Measurements from ENCODE around the gene MRC1. TPM values are rescaled to one million over a fixed set of nuclear protein-coding genes. Genes with fewer than 3 reads are reported as not detected.

MRC1 gene
- total RNA-seq, 1 donor from 2014 or later: 370 TPM

DNA sequence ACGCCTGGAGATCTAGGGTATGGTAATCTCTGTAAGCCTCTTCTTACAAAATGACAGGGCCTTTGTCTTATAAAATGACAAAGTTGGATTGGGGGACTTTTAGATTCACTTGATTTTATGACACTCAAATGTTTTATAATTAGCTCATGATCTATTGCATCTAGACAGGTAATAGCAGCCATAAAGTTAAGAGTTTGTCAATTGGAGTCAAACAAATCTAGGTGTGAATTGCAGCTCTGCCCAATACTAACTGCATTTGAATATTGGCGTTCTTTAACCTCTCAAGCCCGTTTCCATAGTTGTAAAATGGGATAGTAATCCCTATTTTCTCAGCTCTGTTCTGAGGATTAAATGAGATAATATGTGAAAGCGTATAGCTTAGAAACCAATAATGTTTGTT, 14.1 kb upstream of the MRC1 start:
- no peak for TF ChIP-seq CTCF (IDR thresholded peaks at IDR 0.05)
- DNase-seq (no peak), ATAC-seq (no peak)
- Histone ChIP-seq H3K27me3 (no peaks in the 10 kb centered on the region), H3K4me1 (no peaks in the 10 kb centered on the region), H3K36me3 (no peaks in the 10 kb centered on the region), H3K9me3 (no peaks in the 10 kb centered on the region), H3K4me3 (no peak overlapping the region), H3K27ac (no peak overlapping the region)
- intact Hi-C loops (cut with DNase I): no loop called here

- ATAC-seq (no peak), DNase-seq (no peak)
- Histone ChIP-seq H3K27ac (no peak overlapping the region), H3K4me3 (no peak overlapping the region), H3K9me3 (no peaks in the 10 kb centered on the region), H3K36me3 (no peaks in the 10 kb centered on the region), H3K27me3 (no peaks in the 10 kb centered on the region), H3K4me1 (no peaks in the 10 kb centered on the region)
- no peak for TF ChIP-seq CTCF (IDR thresholded peaks at IDR 0.05)
- intact Hi-C loops (cut with DNase I): no loop called here
These were observed 13.1 kb upstream of the MRC1 start for GRCh38 chr10:17795813-17796594.

DNA sequence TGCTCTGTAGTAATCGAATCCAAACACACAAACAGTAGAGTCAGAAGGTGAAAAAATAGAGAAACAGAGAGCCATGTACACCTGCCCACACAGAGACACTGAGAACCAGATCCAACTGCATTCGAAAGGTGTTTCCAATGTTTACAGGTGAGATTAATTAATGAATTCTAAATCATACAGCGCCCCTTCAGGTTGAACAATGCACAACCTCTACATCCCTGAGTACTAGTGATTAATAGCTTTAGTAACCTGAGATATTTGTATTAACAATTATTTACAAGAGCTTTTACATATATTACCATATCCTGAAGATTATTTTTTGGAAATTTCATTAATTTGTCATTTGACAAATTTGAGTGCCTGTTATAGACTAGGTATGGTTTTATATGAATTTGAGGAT, 7.6 kb upstream of the MRC1 start:
- intact Hi-C loops (cut with DNase I): no loop called here

GRCh38 chr10:17802350-17802749, 6.8 kb upstream of the MRC1 start:
- H3K4me1 ChIP-seq: no peaks in the 10 kb centered on the region
- ATAC-seq (no peak), DNase-seq (no peak)
- no peak overlapping the region for H3K4me3 ChIP-seq
- H3K27ac ChIP-seq: no peak overlapping the region
- no peaks in the 10 kb centered on the region for H3K9me3 ChIP-seq
- intact Hi-C loops (cut with DNase I): no loop called here
- H3K36me3 ChIP-seq: no peaks in the 10 kb centered on the region
- H3K27me3 ChIP-seq: no peaks in the 10 kb centered on the region
- TF ChIP-seq CTCF (IDR thresholded peaks at IDR 0.05): no peak

More for the DNA sequence above, 7.6 kb upstream of the MRC1 start:
- Histone ChIP-seq H3K27ac (no peak overlapping the region), H3K4me1 (no peaks in the 10 kb centered on the region), H3K36me3 (no peaks in the 10 kb centered on the region), H3K27me3 (no peaks in the 10 kb centered on the region), H3K4me3 (no peak overlapping the region), H3K9me3 (no peaks in the 10 kb centered on the region)
- ATAC-seq: no peak
- TF ChIP-seq CTCF (IDR thresholded peaks at IDR 0.05): peak; percentile 10
- no peak for DNase-seq

DNA sequence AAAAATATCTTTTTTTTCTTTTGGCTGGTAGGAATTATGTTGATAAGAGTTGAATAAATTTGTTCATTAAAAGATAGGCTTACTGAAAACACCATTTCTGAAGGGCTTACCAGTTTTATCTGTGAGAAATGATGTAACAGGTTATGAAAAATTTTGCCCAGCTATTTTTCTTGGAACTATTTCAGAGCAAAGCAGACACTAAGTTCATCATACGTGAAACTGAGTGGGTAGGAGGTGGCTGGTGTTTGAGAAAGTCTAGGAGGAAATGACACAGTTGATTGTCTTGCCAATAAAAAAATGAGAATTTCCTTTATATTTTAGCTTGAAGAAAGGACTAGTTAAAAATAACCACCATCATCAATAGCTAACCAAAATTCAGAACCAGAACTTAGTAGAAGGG, 6.2 kb upstream of the MRC1 start:
- H3K27ac ChIP-seq: no peak overlapping the region
- no peaks in the 10 kb centered on the region for H3K27me3 ChIP-seq
- DNase-seq (no peak), ATAC-seq (peak; percentile 52)
- H3K9me3 ChIP-seq: no peaks in the 10 kb centered on the region
- no peaks in the 10 kb centered on the region for H3K36me3 ChIP-seq
- no peaks in the 10 kb centered on the region for H3K4me1 ChIP-seq
- TF ChIP-seq CTCF (IDR thresholded peaks at IDR 0.05): no peak
- intact Hi-C loops (cut with DNase I): no loop called here
- H3K4me3 ChIP-seq: no peak overlapping the region
